ENCODE measurements around the gene B3GALT4.
"Not testable (repeated sequence)": the region's sequence is repeated elsewhere in the genome, so short reads cannot be mapped to it uniquely, and the experiment has no call there.

Gene B3GALT4

GRCh38 chr6:33276864-33277662 lies at the start of gene B3GALT4:
Gene B3GALT4, plus strand, starts transcription at chr6:33277123. Its CDS starts 297 bp downstream, at chr6:33277420.
- DNase-seq (ENCODE audit: low read depth in 3 of 3), result peak; percentile 48 to 85 (median 68)

- no peak for DNase-seq (ENCODE audit: low read depth in 3 of 3)
These were observed 41.7 kb upstream of the B3GALT4 start for GRCh38 chr6:33235221-33235634.

GRCh38 chr6:33236328-33236727 lies 40.6 kb upstream of the B3GALT4 start:
- DNase-seq (ENCODE audit: low read depth in 3 of 3), result no peak

GRCh38 chr6:33236852-33237251 lies 40.1 kb upstream of the B3GALT4 start:
- no peak for DNase-seq (ENCODE audit: low read depth in 3 of 3)

GRCh38 chr6:33237741-33238140 lies 39.2 kb upstream of the B3GALT4 start:
- DNase-seq (ENCODE audit: low read depth in 3 of 3), result no peak

- DNase-seq (ENCODE audit: low read depth in 3 of 3), result no peak
These were observed 35.0 kb upstream of the B3GALT4 start for GRCh38 chr6:33241968-33242367.

- DNase-seq (ENCODE audit: low read depth in 3 of 3), result no peak
These were observed 33.4 kb upstream of the B3GALT4 start for GRCh38 chr6:33243476-33243875.

GRCh38 chr6:33247977-33248642 lies 28.8 kb upstream of the B3GALT4 start:
- DNase-seq (ENCODE audit: low read depth in 3 of 3), result peak; percentile 83 to 93 (median 85)

- DNase-seq (ENCODE audit: low read depth in 3 of 3), result no peak
These were observed 28.3 kb upstream of the B3GALT4 start for GRCh38 chr6:33248643-33248931.

GRCh38 chr6:33248932-33249731 lies 27.8 kb upstream of the B3GALT4 start:
- peak; percentile 88 to 97 (median 92) for DNase-seq (ENCODE audit: low read depth in 3 of 3)

GRCh38 chr6:33249732-33250630 lies 26.9 kb upstream of the B3GALT4 start:
- DNase-seq (ENCODE audit: low read depth in 3 of 3), result no peak

- no peak for DNase-seq (ENCODE audit: low read depth in 3 of 3)
These were observed 26.2 kb upstream of the B3GALT4 start for GRCh38 chr6:33250731-33251130.

- no peak for DNase-seq (ENCODE audit: low read depth in 3 of 3)
These were observed 25.4 kb upstream of the B3GALT4 start for GRCh38 chr6:33251395-33252012.

GRCh38 chr6:33252759-33253158 lies 24.2 kb upstream of the B3GALT4 start:
- DNase-seq (ENCODE audit: low read depth in 3 of 3), result no peak

- no peak for DNase-seq (ENCODE audit: low read depth in 3 of 3)
These were observed 22.3 kb upstream of the B3GALT4 start for GRCh38 chr6:33254591-33254990.

- DNase-seq (ENCODE audit: low read depth in 3 of 3), result no peak
These were observed 17.9 kb upstream of the B3GALT4 start for GRCh38 chr6:33259032-33259431.

GRCh38 chr6:33262490-33262889 lies 14.4 kb upstream of the B3GALT4 start:
- not testable (repeated sequence) for DNase-seq (ENCODE audit: low read depth in 3 of 3)

- DNase-seq (ENCODE audit: low read depth in 3 of 3), result no peak
These were observed 12.9 kb upstream of the B3GALT4 start for GRCh38 chr6:33264015-33264414.

GRCh38 chr6:33271117-33271467 lies 5.8 kb upstream of the B3GALT4 start:
- no peak for DNase-seq (ENCODE audit: low read depth in 3 of 3)

- peak; percentile 78 to 90 (median 86) for DNase-seq (ENCODE audit: low read depth in 3 of 3)
These were observed 5.3 kb upstream of the B3GALT4 start, which contains the start of the genes RPS18 and VPS52 for GRCh38 chr6:33271468-33272274. Gene RPS18, plus strand, starts transcription at chr6:33272075. Its CDS starts 45 bp downstream, at chr6:33272120. Gene VPS52, minus strand, starts transcription at chr6:33271876. Its CDS starts 201 bp downstream, at chr6:33271675.

All from stimulated activated CD4-positive, alpha-beta T cell treated with anti-CD3 and anti-CD28 coated beads, TNF-alpha, amount 100 ng/mL, for 24 hours (primary cell).